ENCODE measurements around the gene TXNIP. TPM values are rescaled to one million over a fixed set of nuclear protein-coding genes. Genes with fewer than 3 reads are reported as not detected.

TXNIP gene
- total RNA-seq, 1 experiment from 2014 or later: 23.2 TPM

DNA sequence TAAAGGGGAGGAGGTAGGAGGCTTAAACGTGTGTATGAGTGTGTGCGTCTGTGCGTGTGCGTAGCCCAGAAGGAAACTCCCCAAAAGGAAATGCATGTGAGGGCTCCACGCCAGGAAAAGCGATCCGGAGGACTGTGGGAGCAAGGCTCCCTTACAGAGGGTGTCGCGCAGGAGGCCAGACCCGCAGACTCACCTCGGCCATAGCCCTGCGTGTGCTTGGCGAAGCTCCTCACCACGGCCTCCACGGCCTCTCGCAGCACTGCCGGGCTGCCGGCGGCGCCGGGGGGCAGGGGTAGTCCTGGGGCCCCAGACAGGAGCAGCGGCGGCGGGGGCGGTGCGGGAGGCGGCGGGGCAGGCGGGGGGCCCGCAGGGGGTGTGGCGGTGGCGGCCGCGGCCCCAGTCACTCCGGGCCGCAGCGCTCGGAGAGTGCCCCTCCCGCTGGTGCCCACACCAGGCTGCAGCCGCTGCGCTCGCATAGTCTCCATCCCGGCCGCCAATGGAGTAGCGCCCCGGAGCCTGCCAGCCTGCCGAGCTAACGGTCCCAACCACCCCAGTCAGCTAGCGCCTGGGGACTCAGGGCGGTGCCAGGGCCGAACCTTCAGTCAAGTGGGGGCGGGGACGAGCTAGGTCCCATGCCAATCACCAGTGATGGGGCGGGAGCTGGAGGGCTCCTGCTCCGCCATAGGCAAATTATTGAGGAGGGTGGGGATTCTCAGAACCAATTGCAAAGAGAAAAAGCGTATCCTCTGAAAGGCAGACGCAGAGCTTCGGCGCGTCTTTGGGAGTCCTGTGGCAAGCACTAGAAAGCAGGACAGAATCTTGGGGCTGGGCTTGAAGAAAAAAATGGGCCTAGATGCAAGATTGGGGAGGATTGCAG is 38.7 kb downstream of the TXNIP start, which contains the start of gene LIX1L:
TSS of gene LIX1L (minus strand) at position 575 of the 877 bp plus-strand sequence. CDS start at position 485, 90 bp downstream.
- Histone ChIP-seq H2BK5ac (ENCODE audit: insufficient read length, low read length) (no peak within 1 kb of the TSS), H3K4me2 (ENCODE audit: insufficient read depth, insufficient read length, low read length) (peak within 1 kb of the TSS; percentile 92)
- peaks cover 66% of the 10 kb centered on the region for H3K27me3 Mint-ChIP-seq (ENCODE audit: low read depth)

More for the DNA sequence above, 38.7 kb downstream of the TXNIP start, which contains the start of gene LIX1L:
- H4K20me1 ChIP-seq (ENCODE audit: control insufficient read depth, insufficient read depth, insufficient read length): no peaks in the 10 kb centered on the region
- no peak within 1 kb of the TSS for H3K56ac ChIP-seq (ENCODE audit: insufficient read length, low read depth, low read length)
- H3K27ac ChIP-seq (ENCODE audit: insufficient read length, low read depth, low read length): no peak within 1 kb of the TSS
- no peak within 1 kb of the TSS for H3K23ac ChIP-seq (ENCODE audit: insufficient read length, low read depth, low read length)
- no peaks in the 10 kb centered on the region for H3K9me3 Mint-ChIP-seq
- no peak within 1 kb of the TSS for H3T11ph ChIP-seq (ENCODE audit: low read length)
- H2BK15ac ChIP-seq (ENCODE audit: low read depth, low read length): no peak within 1 kb of the TSS
- peaks cover 32% of the 10 kb centered on the region; the same call in 1 of the 2 replicates for H3K27me3 ChIP-seq (ENCODE audit: insufficient read depth, low read length)
- no peak within 1 kb of the TSS for H2BK20ac ChIP-seq (ENCODE audit: low read depth, low read length, poor library complexity, severe bottlenecking)
- H4K91ac ChIP-seq (ENCODE audit: insufficient read length, low read depth, low read length): no peak within 1 kb of the TSS
- peaks cover 32 to 33% of the 10 kb centered on the region in 2 experiments for H3K4me1 Mint-ChIP-seq
- no peak within 1 kb of the TSS for H3K27ac Mint-ChIP-seq
- TF ChIP-seq, protein P1, sequence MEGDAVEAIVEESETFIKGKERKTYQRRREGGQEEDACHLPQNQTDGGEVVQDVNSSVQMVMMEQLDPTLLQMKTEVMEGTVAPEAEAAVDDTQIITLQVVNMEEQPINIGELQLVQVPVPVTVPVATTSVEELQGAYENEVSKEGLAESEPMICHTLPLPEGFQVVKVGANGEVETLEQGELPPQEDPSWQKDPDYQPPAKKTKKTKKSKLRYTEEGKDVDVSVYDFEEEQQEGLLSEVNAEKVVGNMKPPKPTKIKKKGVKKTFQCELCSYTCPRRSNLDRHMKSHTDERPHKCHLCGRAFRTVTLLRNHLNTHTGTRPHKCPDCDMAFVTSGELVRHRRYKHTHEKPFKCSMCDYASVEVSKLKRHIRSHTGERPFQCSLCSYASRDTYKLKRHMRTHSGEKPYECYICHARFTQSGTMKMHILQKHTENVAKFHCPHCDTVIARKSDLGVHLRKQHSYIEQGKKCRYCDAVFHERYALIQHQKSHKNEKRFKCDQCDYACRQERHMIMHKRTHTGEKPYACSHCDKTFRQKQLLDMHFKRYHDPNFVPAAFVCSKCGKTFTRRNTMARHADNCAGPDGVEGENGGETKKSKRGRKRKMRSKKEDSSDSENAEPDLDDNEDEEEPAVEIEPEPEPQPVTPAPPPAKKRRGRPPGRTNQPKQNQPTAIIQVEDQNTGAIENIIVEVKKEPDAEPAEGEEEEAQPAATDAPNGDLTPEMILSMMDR (conservative IDR thresholded peaks at IDR 0.05): no peak
- no peaks in the 10 kb centered on the region; a peak in 1 of 7 replicates for H3K36me3 Mint-ChIP-seq (ENCODE audit: insufficient read depth in 1 of 3, low read depth in 3 of 3)
- no peak within 1 kb of the TSS for H3K18ac ChIP-seq (ENCODE audit: insufficient read length, low read depth, low read length)
- H2BK120ac ChIP-seq (ENCODE audit: low read depth, low read length, poor library complexity, severe bottlenecking): no peak within 1 kb of the TSS
- H3K4me3 Mint-ChIP-seq: peak within 1 kb of the TSS; percentile 77 to 84
- H2AFZ ChIP-seq (ENCODE audit: low read length): no peak within 1 kb of the TSS
- no peak within 1 kb of the TSS for H2BK12ac ChIP-seq (ENCODE audit: insufficient read length, low read depth, low read length)
- DNase-seq: peak; percentile 97
- no peaks in the 10 kb centered on the region for H3K79me2 ChIP-seq (ENCODE audit: insufficient read depth, low read length)
- peaks cover 22% of the 10 kb centered on the region for H3K23me2 ChIP-seq (ENCODE audit: insufficient read length, low read depth, low read length, poor library complexity, severe bottlenecking)
- H4K5ac ChIP-seq (ENCODE audit: insufficient read length, low read depth, low read length): no peak within 1 kb of the TSS
- no peak within 1 kb of the TSS for H3K9ac ChIP-seq (ENCODE audit: extremely low read depth, insufficient read length, low read length)
- no CpG with 5 or more reads among the region's 60 CpGs for WGBS (ENCODE audit: extremely low coverage, insufficient read length, low lambda C conversion rate)
- no peaks in the 10 kb centered on the region for H3K79me1 ChIP-seq (ENCODE audit: insufficient read depth, low read depth, low read length, poor library complexity, severe bottlenecking)
- no peak within 1 kb of the TSS for H4K8ac ChIP-seq (replicated peaks; ENCODE audit: insufficient read length, low read depth, low read length)
- H3K14ac ChIP-seq (ENCODE audit: insufficient read depth, low read length): no peak within 1 kb of the TSS; the same call in 1 of the 2 replicates
- no peak within 1 kb of the TSS for H2AK5ac ChIP-seq (ENCODE audit: insufficient read length, low read length)
- H3K9me3 ChIP-seq (ENCODE audit: control insufficient read depth, low read depth, low read length): no peaks in the 10 kb centered on the region
- no peak within 1 kb of the TSS for H3K4ac ChIP-seq (ENCODE audit: low read depth, low read length)
- H3K4me1 ChIP-seq (ENCODE audit: insufficient read depth, low read length): peaks cover under 1% of the 10 kb centered on the region; the same call in 1 of the 2 replicates

Measured in H9 (cell line).